ENCODE results near the gene CR1. TPM values are rescaled to one million over a fixed set of nuclear protein-coding genes. Genes with fewer than 3 reads are reported as not detected.
"Not testable (repeated sequence)": the region's sequence is repeated elsewhere in the genome, so short reads cannot be mapped to it uniquely, and the experiment has no call there.

Gene CR1
- 1.5 TPM for total RNA-seq

- DNase-seq = peak; percentile 24
Measured at GRCh38 chr1:207495801-207496792, at the start of gene CR1. Gene CR1 (plus strand): TSS chr1:207496157. CDS start chr1:207496268, 111 bp downstream.

GRCh38 chr1:207453710-207454045 is 42.3 kb upstream of the CR1 start:
- DNase-seq = no peak

- DNase-seq = peak; percentile 19
Measured at GRCh38 chr1:207454046-207454964, 41.7 kb upstream of the CR1 start, which contains the start of gene CR2. Gene CR2 (plus strand): TSS chr1:207454328. CDS start chr1:207454419, 91 bp downstream.

- DNase-seq = no peak
Measured at GRCh38 chr1:207455183-207455754, 40.7 kb upstream of the CR1 start.

GRCh38 chr1:207458414-207458813 is 37.5 kb upstream of the CR1 start:
- no peak for DNase-seq

- no peak for DNase-seq
Measured at GRCh38 chr1:207459008-207459407, 36.9 kb upstream of the CR1 start.

- no peak for DNase-seq
Measured at GRCh38 chr1:207461649-207462048, 34.3 kb upstream of the CR1 start.

GRCh38 chr1:207462535-207462934 is 33.4 kb upstream of the CR1 start:
- no peak for DNase-seq

- DNase-seq = no peak
Measured at GRCh38 chr1:207463021-207463420, 32.9 kb upstream of the CR1 start.

- DNase-seq = no peak
Measured at GRCh38 chr1:207463571-207463970, 32.4 kb upstream of the CR1 start.

- no peak for DNase-seq
Measured at GRCh38 chr1:207470927-207471326, 25.0 kb upstream of the CR1 start.

- DNase-seq = no peak
Measured at GRCh38 chr1:207474210-207474609, 21.7 kb upstream of the CR1 start.

GRCh38 chr1:207486198-207486597 is 9.8 kb upstream of the CR1 start:
- DNase-seq = no peak

GRCh38 chr1:207487636-207488035 is 8.3 kb upstream of the CR1 start:
- no peak for DNase-seq

GRCh38 chr1:207493212-207493611 is 2.7 kb upstream of the CR1 start:
- no peak for DNase-seq

- DNase-seq = no peak
Measured at GRCh38 chr1:207494171-207494570, 1.8 kb upstream of the CR1 start.

- DNase-seq = not testable (repeated sequence)
Measured at GRCh38 chr1:207495281-207495680, 676 bp upstream of the CR1 start.

- DNase-seq = no peak
Measured at GRCh38 chr1:207497941-207498340, 2.0 kb downstream of the CR1 start.

- peak; percentile 87 for DNase-seq
Measured at GRCh38 chr1:207499573-207499972, 3.6 kb downstream of the CR1 start.

GRCh38 chr1:207500306-207500705 is 4.3 kb downstream of the CR1 start:
- no peak for DNase-seq

GRCh38 chr1:207501071-207501470 is 5.1 kb downstream of the CR1 start:
- DNase-seq = no peak

GRCh38 chr1:207502726-207503125 is 6.8 kb downstream of the CR1 start:
- DNase-seq = no peak

- no peak for DNase-seq
Measured at GRCh38 chr1:207503950-207504349, 8.0 kb downstream of the CR1 start.

Data from tongue (tissue), 2 donors.